GM23338 (cell line): ENCODE measurements around the gene MUC22. TPM values are rescaled to one million over a fixed set of nuclear protein-coding genes. Genes with fewer than 3 reads are reported as not detected.
"Not testable (repeated sequence)": the region's sequence is repeated elsewhere in the genome, so short reads cannot be mapped to it uniquely, and the experiment has no call there.

Source experiments
- ATAC-seq: fragments of 200-7000 bp; cut with Tn5 transposase; 3 replicates; pipeline ENCODE4 v1.9.1; 2020
- DNase-seq: peaks from one replicate; pipeline ENCODE4 v3.0.0-alpha.2; 2015; ENCODE audit warnings: low spot score
- H2AFZ ChIP-seq: fragments of 200-600 bp; sonication (generic); 2 replicates; pipeline ENCODE4 v1.8.0; 2016; ENCODE audit warnings: antibody characterized with exemption, mild to moderate bottlenecking, moderate library complexity
- H3F3A ChIP-seq: fragments of 200-600 bp; sonication (generic); replicated peaks from 2 replicates; pipeline ENCODE4 v1.8.0; 2017; ENCODE audit warnings: antibody characterized with exemption, mixed run types, low read depth
- H3K27ac ChIP-seq: fragments of 200-600 bp; sonication (generic); 2 replicates; pipeline ENCODE4 v1.6.1; 2016; ENCODE audit warnings: low read depth
- H3K27me3 ChIP-seq: fragments of 200-600 bp; sonication (generic); 2 replicates; pipeline ENCODE4 v1.8.0; 2016; ENCODE audit warnings: mild to moderate bottlenecking, mixed run types, moderate library complexity; ENCODE audit not compliant: insufficient read depth
- H3K36me3 ChIP-seq: fragments of 200-600 bp; sonication (generic); 2 replicates; pipeline ENCODE4 v1.8.0; 2016; ENCODE audit warnings: mild to moderate bottlenecking; ENCODE audit not compliant: insufficient read depth
- H3K4me1 ChIP-seq: fragments of 200-600 bp; sonication (generic); 2 replicates; pipeline ENCODE4 v1.8.0; 2016; ENCODE audit warnings: mild to moderate bottlenecking, moderate library complexity; ENCODE audit not compliant: insufficient read depth
- H3K4me2 ChIP-seq: fragments of 200-600 bp; sonication (generic); 2 replicates; pipeline ENCODE4 v1.7.1; 2017; ENCODE audit warnings: mixed run types
- H3K4me3 ChIP-seq: fragments of 200-600 bp; sonication (generic); 2 replicates; pipeline ENCODE4 v1.6.1; 2016; ENCODE audit warnings: mixed run types
- H3K79me2 ChIP-seq: fragments of 200-600 bp; sonication (generic); replicated peaks from 2 replicates; pipeline ENCODE4 v1.8.0; 2017; ENCODE audit warnings: mild to moderate bottlenecking; ENCODE audit not compliant: insufficient read depth
- H3K9me2 ChIP-seq: fragments of 200-600 bp; sonication (generic); 2 replicates; pipeline ENCODE4 v1.8.0; 2017; ENCODE audit not compliant: insufficient read depth
- H4K20me1 ChIP-seq: fragments of 200-600 bp; sonication (generic); replicated peaks from 2 replicates; pipeline ENCODE4 v1.8.0; 2017; ENCODE audit warnings: mild to moderate bottlenecking; ENCODE audit not compliant: insufficient read depth
- H3K27ac Mint-ChIP-seq: 2 replicates; pipeline ENCODE4 v1.8.0; 2020; ENCODE audit warnings: inconsistent platforms, mild to moderate bottlenecking, moderate library complexity, mixed read lengths
- H3K27me3 Mint-ChIP-seq: 3 replicates; pipeline ENCODE4 v1.8.0; 2022; ENCODE audit warnings: low read depth, mild to moderate bottlenecking, moderate library complexity, mixed read lengths, inconsistent platforms; ENCODE audit not compliant: insufficient read depth, poor library complexity
- H3K36me3 Mint-ChIP-seq: 3 replicates; pipeline ENCODE4 v1.8.0; 2021; ENCODE audit warnings: low read depth, mild to moderate bottlenecking, inconsistent platforms, moderate library complexity, mixed read lengths
- H3K4me1 Mint-ChIP-seq: 3 replicates; pipeline ENCODE4 v1.8.0; 2020; ENCODE audit warnings: mild to moderate bottlenecking, inconsistent platforms, mixed read lengths
- H3K4me3 Mint-ChIP-seq: 3 replicates; pipeline ENCODE4 v1.8.0; 2021; ENCODE audit warnings: moderate library complexity, mild to moderate bottlenecking, inconsistent platforms, mixed read lengths
- H3K9me3 Mint-ChIP-seq: 3 replicates; pipeline ENCODE4 v1.8.0; 2020; ENCODE audit warnings: moderate library complexity, mild to moderate bottlenecking, inconsistent platforms, mixed read lengths
- CREB1 ChIP-seq: fragments of 250-450 bp; sonication (Bioruptor Pico); IDR thresholded peaks from 2 replicates; pipeline ENCODE4 v1.5.0; 2020; ENCODE audit warnings: low read depth, mild to moderate bottlenecking, moderate library complexity
- EZH2 ChIP-seq: fragments of 200-600 bp; sonication (generic); IDR thresholded peaks from one replicate; pipeline ENCODE4 v1.8.0; 2017; ENCODE audit warnings: antibody characterized with exemption, mild to moderate bottlenecking, low read depth; ENCODE audit not compliant: unreplicated experiment
- EZH2phosphoT487 ChIP-seq: fragments of 200-600 bp; sonication (generic); IDR thresholded peaks from one replicate; pipeline ENCODE4 v1.8.1; 2018; ENCODE audit warnings: antibody characterized with exemption; ENCODE audit not compliant: unreplicated experiment
- JUNB ChIP-seq: IDR thresholded peaks from one replicate; pipeline ENCODE4 v1.6.1; 2016; ENCODE audit warnings: antibody characterized with exemption; ENCODE audit not compliant: unreplicated experiment
- NANOG ChIP-seq: IDR thresholded peaks from 2 replicates; pipeline ENCODE4 v1.6.1; 2016; ENCODE audit warnings: antibody characterized with exemption, borderline replicate concordance
- POLR2AphosphoS5 ChIP-seq: IDR thresholded peaks from 2 replicates; pipeline ENCODE4 v1.6.1; 2016; ENCODE audit warnings: antibody characterized with exemption, low read depth
- STAT1 ChIP-seq: IDR thresholded peaks from one replicate; pipeline ENCODE4 v1.6.1; 2016; ENCODE audit warnings: antibody characterized with exemption; ENCODE audit not compliant: unreplicated experiment
- ZNF114 ChIP-seq: fragments of 250-450 bp; sonication (Bioruptor Pico); IDR thresholded peaks from 2 replicates; pipeline ENCODE4 v1.5.0; 2020; ENCODE audit warnings: mild to moderate bottlenecking, moderate library complexity
- ZNF331 ChIP-seq: fragments of 250-450 bp; sonication (Bioruptor Pico); IDR thresholded peaks from 2 replicates; pipeline ENCODE4 v1.5.0; 2020; ENCODE audit warnings: low read depth, mild to moderate bottlenecking, moderate library complexity
- polyA plus RNA-seq: library from polyadenylated mRNA; unstranded; fragments of >200 nt; fragmentation: Nextera tagmentation; extraction: Ambion mirVana; gene quantifications from 2 replicates; pipeline ENCODE4 v1.2.1, GENCODE V29; 2016
- total RNA-seq: library from RNA; depleted of rRNA; stranded (reverse); fragments of >200 nt; shearing (Covaris generic); gene quantifications from 2 replicates; pipeline ENCODE4 v1.2.3, GENCODE V29; 2014
- TF ChIP-seq, protein P1 (sequence below): fragments of 250-450 bp; sonication (Bioruptor Pico); IDR thresholded peaks from 2 replicates; pipeline ENCODE4 v1.5.0; 2020; ENCODE audit warnings: mild to moderate bottlenecking, moderate library complexity
- TF ChIP-seq, protein P2 (sequence below): IDR thresholded peaks from 2 replicates; pipeline ENCODE4 v1.6.1; 2016; ENCODE audit warnings: antibody characterized with exemption
- TF ChIP-seq, protein P3 (sequence below), 2 experiments: fragments of 200-600 bp in 1 of 2; sonication (generic) in 1 of 2; conservative IDR thresholded peaks; 2 replicates each; pipeline versions ENCODE4 v1.5.1 to v1.6.1; 2016 to 2017; ENCODE audit warnings: antibody characterized with exemption in 2 of 2, low read depth in 2 of 2, mild to moderate bottlenecking in 2 of 2, moderate library complexity in 1 of 2

MUC22 gene
- total and polyA plus RNA-seq, 2 experiments from 2014 or later, result not detected

DNA sequence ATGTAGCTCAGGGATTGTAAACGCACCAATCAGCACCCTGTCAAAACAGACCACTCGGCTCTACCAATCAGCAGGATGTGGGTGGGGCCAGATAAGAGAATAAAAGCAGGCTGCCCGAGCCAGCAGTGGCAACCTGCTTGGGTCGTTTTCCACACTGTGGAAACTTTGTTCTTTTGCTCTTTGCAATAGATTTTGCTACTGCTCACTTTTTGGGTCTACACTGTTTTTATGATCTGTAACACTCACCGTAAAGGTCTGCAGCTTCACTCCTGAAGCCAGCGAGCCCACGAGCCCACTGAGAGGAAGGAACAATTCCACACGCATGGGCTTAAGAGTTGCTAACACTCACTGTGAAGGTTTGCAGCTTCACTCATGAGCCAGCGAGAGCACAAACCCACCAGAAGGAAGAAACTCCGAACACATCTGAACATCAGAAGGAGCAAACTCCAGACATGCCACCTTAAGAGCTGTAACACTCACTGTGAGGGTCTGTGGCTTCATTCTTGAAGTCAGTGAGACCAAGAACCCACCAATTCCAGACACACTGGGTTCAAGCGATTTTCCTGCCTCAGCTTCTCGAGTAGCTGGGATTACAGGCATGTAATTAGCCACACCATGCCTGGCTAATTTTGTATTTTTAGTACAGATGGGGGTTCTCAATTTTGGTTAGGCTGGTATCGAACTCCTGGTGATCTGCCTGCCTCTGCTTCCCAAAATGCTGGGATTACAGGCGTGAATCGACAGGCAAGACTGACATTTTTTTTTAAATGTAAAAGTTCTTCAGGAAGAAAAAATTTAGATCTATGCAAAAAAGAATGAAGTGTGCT, 11.6 kb downstream of the MUC22 start:
- ATAC-seq, H3K27ac Mint-ChIP-seq, H3K27me3 ChIP-seq, H3K9me2 ChIP-seq, H3K79me2 ChIP-seq, H2AFZ ChIP-seq, H3K27me3 Mint-ChIP-seq, H3F3A ChIP-seq, H3K4me2 ChIP-seq, H3K36me3 Mint-ChIP-seq, H3K4me3 ChIP-seq, H3K4me3 Mint-ChIP-seq, H3K27ac ChIP-seq, H3K4me1 Mint-ChIP-seq, DNase-seq, H3K4me1 ChIP-seq, H4K20me1 ChIP-seq, H3K36me3 ChIP-seq: not testable (repeated sequence)
- peaks cover 16% of the 10 kb centered on the region for H3K9me3 Mint-ChIP-seq

DNA sequence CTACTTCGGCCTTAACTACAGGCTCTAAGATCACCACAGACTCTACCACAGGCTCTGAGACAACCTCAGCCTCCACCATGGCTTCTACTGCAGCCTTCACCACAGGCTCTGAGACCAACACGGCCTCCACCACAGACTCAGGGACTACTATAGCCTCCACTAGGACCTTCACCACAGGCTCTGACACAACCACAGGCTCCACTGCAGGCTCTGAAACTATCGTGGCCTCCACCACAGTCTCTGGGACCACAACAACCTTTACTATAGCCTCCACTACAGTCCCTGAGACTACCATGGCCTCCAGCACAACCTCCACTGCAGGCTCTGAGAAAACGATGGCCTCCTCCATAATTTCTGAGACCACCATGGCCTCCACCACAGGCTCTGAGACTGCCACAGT, 15.3 kb downstream of the MUC22 start:
- Mint-ChIP-seq H3K36me3 (peaks cover 6% of the 10 kb centered on the region; the same call in 1 of the 3 replicates), H3K4me1 (no peaks in the 10 kb centered on the region), H3K4me3 (no peak overlapping the region), H3K27me3 (peaks cover 3% of the 10 kb centered on the region), H3K9me3 (peaks cover 34% of the 10 kb centered on the region), H3K27ac (no peak overlapping the region)
- H4K20me1 ChIP-seq, result no peaks in the 10 kb centered on the region
- no peak overlapping the region for H3K4me3 ChIP-seq
- H3K79me2 ChIP-seq, result no peaks in the 10 kb centered on the region
- H2AFZ ChIP-seq, result no peak overlapping the region
- no peaks in the 10 kb centered on the region for H3K9me2 ChIP-seq
- no peak overlapping the region for H3K4me2 ChIP-seq
- no peaks in the 10 kb centered on the region for H3F3A ChIP-seq
- no peaks in the 10 kb centered on the region for H3K4me1 ChIP-seq
- no peaks in the 10 kb centered on the region for H3K36me3 ChIP-seq
- DNase-seq (no peak), ATAC-seq (no peak)
- no peaks in the 10 kb centered on the region for H3K27me3 ChIP-seq
- no peak overlapping the region for H3K27ac ChIP-seq
- TF ChIP-seq, protein P1, sequence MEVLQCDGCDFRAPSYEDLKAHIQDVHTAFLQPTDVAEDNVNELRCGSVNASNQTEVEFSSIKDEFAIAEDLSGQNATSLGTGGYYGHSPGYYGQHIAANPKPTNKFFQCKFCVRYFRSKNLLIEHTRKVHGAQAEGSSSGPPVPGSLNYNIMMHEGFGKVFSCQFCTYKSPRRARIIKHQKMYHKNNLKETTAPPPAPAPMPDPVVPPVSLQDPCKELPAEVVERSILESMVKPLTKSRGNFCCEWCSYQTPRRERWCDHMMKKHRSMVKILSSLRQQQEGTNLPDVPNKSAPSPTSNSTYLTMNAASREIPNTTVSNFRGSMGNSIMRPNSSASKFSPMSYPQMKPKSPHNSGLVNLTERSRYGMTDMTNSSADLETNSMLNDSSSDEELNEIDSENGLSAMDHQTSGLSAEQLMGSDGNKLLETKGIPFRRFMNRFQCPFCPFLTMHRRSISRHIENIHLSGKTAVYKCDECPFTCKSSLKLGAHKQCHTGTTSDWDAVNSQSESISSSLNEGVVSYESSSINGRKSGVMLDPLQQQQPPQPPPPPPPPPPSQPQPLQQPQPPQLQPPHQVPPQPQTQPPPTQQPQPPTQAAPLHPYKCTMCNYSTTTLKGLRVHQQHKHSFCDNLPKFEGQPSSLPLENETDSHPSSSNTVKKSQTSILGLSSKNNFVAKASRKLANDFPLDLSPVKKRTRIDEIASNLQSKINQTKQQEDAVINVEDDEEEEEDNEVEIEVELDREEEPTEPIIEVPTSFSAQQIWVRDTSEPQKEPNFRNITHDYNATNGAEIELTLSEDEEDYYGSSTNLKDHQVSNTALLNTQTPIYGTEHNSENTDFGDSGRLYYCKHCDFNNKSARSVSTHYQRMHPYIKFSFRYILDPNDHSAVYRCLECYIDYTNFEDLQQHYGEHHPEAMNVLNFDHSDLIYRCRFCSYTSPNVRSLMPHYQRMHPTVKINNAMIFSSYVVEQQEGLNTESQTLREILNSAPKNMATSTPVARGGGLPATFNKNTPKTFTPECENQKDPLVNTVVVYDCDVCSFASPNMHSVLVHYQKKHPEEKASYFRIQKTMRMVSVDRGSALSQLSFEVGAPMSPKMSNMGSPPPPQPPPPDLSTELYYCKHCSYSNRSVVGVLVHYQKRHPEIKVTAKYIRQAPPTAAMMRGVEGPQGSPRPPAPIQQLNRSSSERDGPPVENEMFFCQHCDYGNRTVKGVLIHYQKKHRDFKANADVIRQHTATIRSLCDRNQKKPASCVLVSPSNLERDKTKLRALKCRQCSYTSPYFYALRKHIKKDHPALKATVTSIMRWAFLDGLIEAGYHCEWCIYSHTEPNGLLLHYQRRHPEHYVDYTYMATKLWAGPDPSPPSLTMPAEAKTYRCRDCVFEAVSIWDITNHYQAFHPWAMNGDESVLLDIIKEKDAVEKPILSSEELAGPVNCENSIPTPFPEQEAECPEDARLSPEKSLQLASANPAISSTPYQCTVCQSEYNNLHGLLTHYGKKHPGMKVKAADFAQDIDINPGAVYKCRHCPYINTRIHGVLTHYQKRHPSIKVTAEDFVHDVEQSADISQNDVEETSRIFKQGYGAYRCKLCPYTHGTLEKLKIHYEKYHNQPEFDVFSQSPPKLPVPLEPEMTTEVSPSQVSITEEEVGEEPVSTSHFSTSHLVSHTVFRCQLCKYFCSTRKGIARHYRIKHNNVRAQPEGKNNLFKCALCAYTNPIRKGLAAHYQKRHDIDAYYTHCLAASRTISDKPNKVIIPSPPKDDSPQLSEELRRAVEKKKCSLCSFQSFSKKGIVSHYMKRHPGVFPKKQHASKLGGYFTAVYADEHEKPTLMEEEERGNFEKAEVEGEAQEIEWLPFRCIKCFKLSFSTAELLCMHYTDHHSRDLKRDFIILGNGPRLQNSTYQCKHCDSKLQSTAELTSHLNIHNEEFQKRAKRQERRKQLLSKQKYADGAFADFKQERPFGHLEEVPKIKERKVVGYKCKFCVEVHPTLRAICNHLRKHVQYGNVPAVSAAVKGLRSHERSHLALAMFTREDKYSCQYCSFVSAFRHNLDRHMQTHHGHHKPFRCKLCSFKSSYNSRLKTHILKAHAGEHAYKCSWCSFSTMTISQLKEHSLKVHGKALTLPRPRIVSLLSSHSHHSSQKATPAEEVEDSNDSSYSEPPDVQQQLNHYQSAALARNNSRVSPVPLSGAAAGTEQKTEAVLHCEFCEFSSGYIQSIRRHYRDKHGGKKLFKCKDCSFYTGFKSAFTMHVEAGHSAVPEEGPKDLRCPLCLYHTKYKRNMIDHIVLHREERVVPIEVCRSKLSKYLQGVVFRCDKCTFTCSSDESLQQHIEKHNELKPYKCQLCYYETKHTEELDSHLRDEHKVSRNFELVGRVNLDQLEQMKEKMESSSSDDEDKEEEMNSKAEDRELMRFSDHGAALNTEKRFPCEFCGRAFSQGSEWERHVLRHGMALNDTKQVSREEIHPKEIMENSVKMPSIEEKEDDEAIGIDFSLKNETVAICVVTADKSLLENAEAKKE (CRISPR knock-in tag), result no peak
- TF ChIP-seq EZH2 (no peak), JUNB (no peak), POLR2AphosphoS5 (no peak), CREB1 (CRISPR knock-in tag) (no peak), ZNF331 (CRISPR knock-in tag) (no peak), ZNF114 (CRISPR knock-in tag) (no peak), EZH2phosphoT487 (no peak), NANOG (no peak), STAT1 (no peak)
- TF ChIP-seq, protein P2, sequence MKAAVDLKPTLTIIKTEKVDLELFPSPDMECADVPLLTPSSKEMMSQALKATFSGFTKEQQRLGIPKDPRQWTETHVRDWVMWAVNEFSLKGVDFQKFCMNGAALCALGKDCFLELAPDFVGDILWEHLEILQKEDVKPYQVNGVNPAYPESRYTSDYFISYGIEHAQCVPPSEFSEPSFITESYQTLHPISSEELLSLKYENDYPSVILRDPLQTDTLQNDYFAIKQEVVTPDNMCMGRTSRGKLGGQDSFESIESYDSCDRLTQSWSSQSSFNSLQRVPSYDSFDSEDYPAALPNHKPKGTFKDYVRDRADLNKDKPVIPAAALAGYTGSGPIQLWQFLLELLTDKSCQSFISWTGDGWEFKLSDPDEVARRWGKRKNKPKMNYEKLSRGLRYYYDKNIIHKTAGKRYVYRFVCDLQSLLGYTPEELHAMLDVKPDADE, result no peak
- TF ChIP-seq, protein P3, sequence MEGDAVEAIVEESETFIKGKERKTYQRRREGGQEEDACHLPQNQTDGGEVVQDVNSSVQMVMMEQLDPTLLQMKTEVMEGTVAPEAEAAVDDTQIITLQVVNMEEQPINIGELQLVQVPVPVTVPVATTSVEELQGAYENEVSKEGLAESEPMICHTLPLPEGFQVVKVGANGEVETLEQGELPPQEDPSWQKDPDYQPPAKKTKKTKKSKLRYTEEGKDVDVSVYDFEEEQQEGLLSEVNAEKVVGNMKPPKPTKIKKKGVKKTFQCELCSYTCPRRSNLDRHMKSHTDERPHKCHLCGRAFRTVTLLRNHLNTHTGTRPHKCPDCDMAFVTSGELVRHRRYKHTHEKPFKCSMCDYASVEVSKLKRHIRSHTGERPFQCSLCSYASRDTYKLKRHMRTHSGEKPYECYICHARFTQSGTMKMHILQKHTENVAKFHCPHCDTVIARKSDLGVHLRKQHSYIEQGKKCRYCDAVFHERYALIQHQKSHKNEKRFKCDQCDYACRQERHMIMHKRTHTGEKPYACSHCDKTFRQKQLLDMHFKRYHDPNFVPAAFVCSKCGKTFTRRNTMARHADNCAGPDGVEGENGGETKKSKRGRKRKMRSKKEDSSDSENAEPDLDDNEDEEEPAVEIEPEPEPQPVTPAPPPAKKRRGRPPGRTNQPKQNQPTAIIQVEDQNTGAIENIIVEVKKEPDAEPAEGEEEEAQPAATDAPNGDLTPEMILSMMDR (conservative IDR thresholded peaks at IDR 0.05; ENCODE audit: low read depth in 2 of 2), result no peak
